OCI-LY1 (cell line): ENCODE results near the gene TEAD3.

Experiments
- H2AFZ ChIP-seq: fragments of 200-600 bp; sonication (generic), shearing (Covaris generic); 2 replicates; pipeline ENCODE4 v1.6.0; 2014; ENCODE audit warnings: antibody characterized with exemption, mild to moderate bottlenecking, low read length
- H3F3A ChIP-seq: fragments of 200-600 bp; sonication (generic), shearing (Covaris generic); 2 replicates; pipeline ENCODE4 v1.6.0; 2014; ENCODE audit warnings: mild to moderate bottlenecking, antibody characterized with exemption, low read length, moderate library complexity; ENCODE audit not compliant: insufficient read depth
- H3K27ac ChIP-seq: fragments of 200-600 bp; sonication (generic); 2 replicates; pipeline ENCODE4 v1.5.1; 2014; ENCODE audit warnings: low read length, mixed run types, mild to moderate bottlenecking, low read depth; ENCODE audit not compliant: poor library complexity, severe bottlenecking
- H3K27me3 ChIP-seq: fragments of 200-600 bp; sonication (generic); 2 replicates; pipeline ENCODE4 v1.6.0; 2014; ENCODE audit warnings: antibody characterized with exemption, mild to moderate bottlenecking, low read length, moderate library complexity; ENCODE audit not compliant: insufficient read depth
- H3K36me3 ChIP-seq: fragments of 200-600 bp; sonication (generic); 2 replicates; pipeline ENCODE4 v1.6.1; 2014; ENCODE audit warnings: mild to moderate bottlenecking, antibody characterized with exemption, low read length, moderate library complexity, mixed read lengths; ENCODE audit not compliant: insufficient read depth
- H3K4me1 ChIP-seq: fragments of 200-600 bp; sonication (generic); 2 replicates; pipeline ENCODE4 v1.5.1; 2014; ENCODE audit warnings: mild to moderate bottlenecking, low read length, moderate library complexity; ENCODE audit not compliant: insufficient read depth, severe bottlenecking
- H3K4me2 ChIP-seq: fragments of 200-600 bp; sonication (generic), shearing (Covaris generic); 2 replicates; pipeline ENCODE4 v1.6.1; 2014; ENCODE audit warnings: low read length
- H3K4me3 ChIP-seq: fragments of 200-600 bp; sonication (generic); 2 replicates; pipeline ENCODE4 v1.5.1; 2014; ENCODE audit warnings: low read length, low read depth, mild to moderate bottlenecking, mixed read lengths; ENCODE audit not compliant: poor library complexity, severe bottlenecking
- H3K79me2 ChIP-seq: fragments of 200-600 bp; shearing (Covaris generic); 2 replicates; pipeline ENCODE4 v1.6.1; 2016; ENCODE audit warnings: mixed run types, low read length, mixed read lengths; ENCODE audit not compliant: insufficient read depth
- H3K9ac ChIP-seq: fragments of 200-600 bp; sonication (generic), shearing (Covaris generic); 2 replicates; pipeline ENCODE4 v1.6.1; 2014; ENCODE audit warnings: mild to moderate bottlenecking, low read length, mixed read lengths
- H3K9me2 ChIP-seq: fragments of 200-600 bp; sonication (generic), shearing (Covaris generic); 2 replicates; pipeline ENCODE4 v1.6.1; 2014; ENCODE audit warnings: low read depth, mild to moderate bottlenecking, low read length, mixed read lengths
- H3K9me3 ChIP-seq: fragments of 200-600 bp; shearing (Covaris generic); 2 replicates; pipeline ENCODE4 v1.6.1; 2014; ENCODE audit warnings: low read length, mixed read lengths
- H4K20me1 ChIP-seq: fragments of 200-600 bp; sonication (generic), shearing (Covaris generic); 2 replicates; pipeline ENCODE4 v1.6.0; 2016; ENCODE audit warnings: mild to moderate bottlenecking, low read length; ENCODE audit not compliant: insufficient read depth
- CTCF ChIP-seq: fragments of 200-600 bp; sonication (generic), shearing (Covaris generic); IDR thresholded peaks from 2 replicates; pipeline ENCODE4 v1.5.1; 2017; ENCODE audit warnings: mild to moderate bottlenecking, antibody characterized with exemption, low read length, moderate library complexity, mixed read lengths
- EZH2 ChIP-seq: fragments of 200-600 bp; sonication (generic), shearing (Covaris generic); IDR thresholded peaks from 2 replicates; pipeline ENCODE4 v1.8.0; 2017; ENCODE audit warnings: borderline replicate concordance, mixed run types, mild to moderate bottlenecking, antibody characterized with exemption, low read length, moderate library complexity, mixed read lengths

TEAD3 gene

GRCh38 chr6:35432291-35432690 is 64.6 kb downstream of the TEAD3 start:
- TF ChIP-seq EZH2 (no peak), CTCF (no peak)
- Histone ChIP-seq H3K9ac (no peak overlapping the region), H4K20me1 (no peaks in the 10 kb centered on the region), H3K36me3 (no peaks in the 10 kb centered on the region; the same call in 1 of the 2 replicates), H3F3A (no peaks in the 10 kb centered on the region), H3K9me2 (no peaks in the 10 kb centered on the region), H3K4me3 (no peak overlapping the region), H3K27me3 (no peaks in the 10 kb centered on the region), H3K79me2 (no peaks in the 10 kb centered on the region), H3K4me2 (no peak overlapping the region), H2AFZ (no peak overlapping the region), H3K9me3 (peaks cover 11% of the 10 kb centered on the region), H3K4me1 (no peaks in the 10 kb centered on the region), H3K27ac (no peak overlapping the region)

GRCh38 chr6:35429463-35429862 is 67.4 kb downstream of the TEAD3 start:
- Histone ChIP-seq H3K79me2 (no peaks in the 10 kb centered on the region), H3K27ac (no peak overlapping the region), H3K9me2 (no peaks in the 10 kb centered on the region), H3K4me2 (no peak overlapping the region), H3F3A (no peaks in the 10 kb centered on the region), H2AFZ (no peak overlapping the region), H3K36me3 (no peaks in the 10 kb centered on the region; the same call in none of the 2 replicates), H3K9ac (no peak overlapping the region), H3K9me3 (peaks cover 11% of the 10 kb centered on the region), H3K27me3 (no peaks in the 10 kb centered on the region), H3K4me1 (no peaks in the 10 kb centered on the region), H3K4me3 (no peak overlapping the region), H4K20me1 (no peaks in the 10 kb centered on the region)
- TF ChIP-seq CTCF (no peak), EZH2 (no peak)

- Histone ChIP-seq H3K27me3 (no peaks in the 10 kb centered on the region), H3K9ac (no peak overlapping the region), H3K4me3 (no peak overlapping the region), H3K9me3 (peaks cover 11% of the 10 kb centered on the region), H3K4me1 (no peaks in the 10 kb centered on the region), H2AFZ (no peak overlapping the region), H3F3A (no peaks in the 10 kb centered on the region), H3K36me3 (no peaks in the 10 kb centered on the region; the same call in none of the 2 replicates), H3K4me2 (no peak overlapping the region), H3K27ac (no peak overlapping the region), H4K20me1 (no peaks in the 10 kb centered on the region), H3K79me2 (no peaks in the 10 kb centered on the region), H3K9me2 (no peaks in the 10 kb centered on the region)
- TF ChIP-seq EZH2 (no peak), CTCF (no peak)
These were observed 68.3 kb downstream of the TEAD3 start for GRCh38 chr6:35428421-35429149.
